KOPT-K1 (cell line): ENCODE results near the gene KRT12.

Experiments
- H3K27ac ChIP-seq: fragments of 200-600 bp; sonication (generic); 2 replicates; pipeline ENCODE4 v1.5.1; 2016; ENCODE audit warnings: antibody characterized with exemption, mild to moderate bottlenecking, low read depth, low read length; ENCODE audit not compliant: poor library complexity, severe bottlenecking
- H3K36me3 ChIP-seq: fragments of 200-600 bp; sonication (generic); 2 replicates; pipeline ENCODE4 v1.5.1; 2017; ENCODE audit warnings: antibody characterized with exemption, mild to moderate bottlenecking, low read length, moderate library complexity; ENCODE audit not compliant: insufficient read depth
- H3K9me3 ChIP-seq: fragments of 200-600 bp; sonication (generic); 2 replicates; pipeline ENCODE4 v1.5.1; 2017; ENCODE audit warnings: antibody characterized with exemption, low read length, mild to moderate bottlenecking; ENCODE audit not compliant: insufficient read depth, poor library complexity, severe bottlenecking

KRT12 gene

DNA sequence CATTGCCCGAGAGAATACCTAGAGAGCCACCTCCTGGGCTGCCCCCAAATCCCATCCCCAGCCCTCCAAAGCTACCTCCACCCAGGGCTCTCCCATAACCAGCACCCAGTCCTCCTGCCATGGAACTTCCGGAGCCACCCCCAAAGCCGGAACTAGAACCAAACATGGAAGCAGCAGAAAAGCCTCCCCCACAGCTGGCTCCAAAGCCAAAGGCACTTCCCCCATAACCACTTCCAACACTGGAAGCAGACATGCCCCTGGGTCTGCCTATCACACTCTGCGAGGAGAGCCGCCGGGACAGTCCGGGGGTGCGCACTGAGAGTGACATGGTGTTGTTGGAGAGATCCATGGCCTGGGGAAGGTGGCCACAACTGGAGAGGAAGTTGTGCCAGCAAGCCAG lies at the start of gene KRT12:
KRT12 (minus strand) TSS at position 386 of the 400 bp plus-strand sequence; CDS start at position 349, 37 bp downstream.
- Histone ChIP-seq H3K36me3 (no peaks in the 10 kb centered on the region), H3K9me3 (no peaks in the 10 kb centered on the region), H3K27ac (no peak within 1 kb of the TSS)

DNA sequence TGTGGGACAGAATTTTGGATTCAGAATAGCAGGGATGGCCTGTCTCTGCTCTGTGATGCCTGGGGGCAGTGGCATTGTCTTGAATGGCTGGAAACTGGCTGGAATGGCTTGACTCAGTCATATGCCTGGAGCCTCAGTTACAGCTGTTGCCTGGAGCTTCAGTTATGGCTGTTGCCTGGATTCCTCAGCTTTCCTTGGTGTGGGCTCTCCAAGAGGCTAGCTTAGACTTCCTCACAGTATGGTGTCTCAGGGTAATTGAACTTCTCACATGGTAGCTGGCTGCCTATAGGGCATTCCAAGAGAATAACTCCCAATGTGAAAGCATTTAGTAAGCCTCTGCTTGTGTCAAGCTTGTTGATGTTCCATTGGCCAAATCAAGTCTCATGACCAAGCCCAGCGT lies 49.3 kb upstream of the KRT12 start:
- H3K9me3 ChIP-seq = no peaks in the 10 kb centered on the region
- H3K27ac ChIP-seq = no peak overlapping the region
- no peaks in the 10 kb centered on the region for H3K36me3 ChIP-seq

GRCh38 chr17:40915721-40916256 lies 48.8 kb upstream of the KRT12 start:
- Histone ChIP-seq H3K9me3 (no peaks in the 10 kb centered on the region), H3K36me3 (no peaks in the 10 kb centered on the region), H3K27ac (no peak overlapping the region)

DNA sequence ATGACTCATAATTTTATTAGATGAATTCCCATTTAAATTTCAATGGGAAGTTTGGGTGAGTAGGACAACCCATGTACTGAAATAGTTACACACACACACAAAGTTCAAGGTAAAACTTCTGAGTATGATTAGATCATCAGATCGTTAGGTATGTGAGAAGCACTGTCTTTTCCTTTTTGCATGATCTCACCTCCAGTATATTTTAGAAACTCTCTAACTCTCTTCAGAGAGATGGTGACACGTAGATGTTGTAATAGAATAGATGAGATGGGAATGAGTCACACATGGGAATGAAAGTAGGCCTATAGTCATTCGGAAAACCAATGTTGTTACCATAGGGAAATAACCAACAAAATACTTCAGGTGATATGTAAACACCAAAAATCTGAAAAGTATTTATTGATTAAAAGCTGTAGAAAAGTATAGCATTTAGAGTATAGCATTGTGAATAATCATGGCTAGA lies 48.2 kb upstream of the KRT12 start:
- Histone ChIP-seq H3K27ac (no peak overlapping the region), H3K36me3 (no peaks in the 10 kb centered on the region), H3K9me3 (no peaks in the 10 kb centered on the region)

DNA sequence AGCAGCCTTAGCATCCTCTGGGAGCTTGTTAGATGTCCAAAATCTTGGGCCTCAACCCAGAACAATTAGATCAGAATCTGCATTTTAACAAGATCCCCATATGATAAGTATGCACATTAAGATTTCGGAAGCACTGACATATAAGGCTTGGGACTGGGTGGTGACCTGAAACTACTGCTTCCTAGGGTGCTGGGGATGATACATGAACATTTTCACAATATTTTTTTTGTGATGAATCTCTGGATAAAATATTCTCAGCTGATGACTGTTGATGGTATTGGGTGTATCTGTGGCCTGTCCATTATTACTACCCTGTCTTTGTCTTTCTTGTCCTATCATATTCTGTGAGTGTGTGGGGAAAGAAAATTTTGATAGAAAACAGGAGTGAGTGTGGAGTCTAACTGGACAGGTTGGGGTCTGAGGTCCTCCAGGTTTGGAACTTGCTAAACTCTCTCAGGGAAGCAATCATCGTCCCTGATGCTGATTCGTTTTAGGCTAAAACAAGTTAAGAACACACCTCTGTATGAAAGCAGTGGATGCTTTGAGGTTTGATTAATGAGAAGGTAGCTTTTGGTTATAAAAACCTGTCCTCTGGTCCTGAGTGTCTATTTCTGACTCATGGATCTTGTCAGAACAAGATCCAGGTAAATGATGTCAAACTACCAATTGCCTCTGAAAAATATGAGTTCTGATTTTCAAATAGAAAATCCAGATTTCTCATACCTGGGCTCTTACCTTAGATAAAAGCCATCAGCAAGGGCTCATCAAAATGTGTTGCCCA lies 47.2 kb upstream of the KRT12 start:
- H3K9me3 ChIP-seq = no peaks in the 10 kb centered on the region
- H3K36me3 ChIP-seq = no peaks in the 10 kb centered on the region
- no peak overlapping the region for H3K27ac ChIP-seq

DNA sequence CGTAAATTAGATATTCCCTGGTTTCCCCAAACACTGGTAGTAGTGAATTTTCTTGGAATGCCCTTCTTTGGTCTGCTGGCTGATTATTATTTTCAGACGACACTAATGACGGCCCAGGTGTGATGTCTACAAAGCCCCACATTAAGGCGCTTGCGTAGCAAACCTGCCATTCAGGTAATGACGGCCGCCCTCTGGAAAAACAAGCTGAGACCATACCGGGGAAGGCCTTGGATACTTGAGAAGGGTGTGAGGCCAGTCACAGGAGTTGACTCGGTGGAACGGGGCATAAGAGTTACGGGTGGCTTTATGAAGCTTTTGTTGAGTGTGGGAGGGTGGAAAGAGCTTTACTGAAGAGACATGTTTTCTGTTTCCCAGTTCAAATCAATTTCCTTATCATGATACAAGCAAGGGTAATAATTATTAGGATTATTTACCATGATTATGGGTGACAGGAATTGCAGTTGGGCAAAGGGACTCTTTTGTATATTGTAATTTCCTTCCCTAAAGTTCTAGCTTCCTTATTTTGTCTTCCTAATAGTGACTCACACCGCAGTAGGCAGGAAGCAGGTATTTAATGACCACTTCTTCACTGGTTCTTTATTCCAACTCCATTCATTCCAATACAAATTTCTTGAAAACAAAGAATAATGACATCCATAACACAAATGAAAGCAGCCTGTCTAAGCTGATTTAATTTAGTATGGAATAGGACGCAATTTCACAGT lies 45.6 kb upstream of the KRT12 start:
- Histone ChIP-seq H3K36me3 (no peaks in the 10 kb centered on the region), H3K27ac (no peak overlapping the region), H3K9me3 (no peaks in the 10 kb centered on the region)

DNA sequence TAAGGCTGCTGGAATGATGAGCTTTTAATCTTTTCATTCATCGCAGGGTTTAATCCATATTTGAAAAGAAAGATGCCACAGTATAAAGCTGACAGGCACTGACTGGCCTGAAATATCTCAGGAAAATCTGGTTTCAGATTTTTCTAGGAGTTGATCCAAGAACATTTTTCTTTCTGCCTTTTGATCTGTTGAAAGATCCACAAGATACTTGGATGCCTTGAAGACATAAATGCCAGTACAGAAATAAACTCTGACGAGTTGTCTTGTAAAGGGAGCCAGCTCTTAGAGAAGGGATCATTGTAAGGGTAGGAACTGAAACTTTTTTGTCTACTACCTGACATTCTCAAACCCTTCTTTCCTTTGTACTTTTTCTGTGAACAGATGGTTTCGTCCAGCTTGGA lies 43.4 kb upstream of the KRT12 start:
- Histone ChIP-seq H3K9me3 (no peaks in the 10 kb centered on the region), H3K27ac (no peak overlapping the region), H3K36me3 (no peaks in the 10 kb centered on the region)

GRCh38 chr17:40909755-40910154 lies 42.7 kb upstream of the KRT12 start:
- Histone ChIP-seq H3K27ac (no peak overlapping the region), H3K36me3 (no peaks in the 10 kb centered on the region), H3K9me3 (no peaks in the 10 kb centered on the region)

- Histone ChIP-seq H3K36me3 (no peaks in the 10 kb centered on the region), H3K27ac (no peak overlapping the region), H3K9me3 (no peaks in the 10 kb centered on the region)
These were observed 42.3 kb upstream of the KRT12 start for GRCh38 chr17:40909351-40909750.

DNA sequence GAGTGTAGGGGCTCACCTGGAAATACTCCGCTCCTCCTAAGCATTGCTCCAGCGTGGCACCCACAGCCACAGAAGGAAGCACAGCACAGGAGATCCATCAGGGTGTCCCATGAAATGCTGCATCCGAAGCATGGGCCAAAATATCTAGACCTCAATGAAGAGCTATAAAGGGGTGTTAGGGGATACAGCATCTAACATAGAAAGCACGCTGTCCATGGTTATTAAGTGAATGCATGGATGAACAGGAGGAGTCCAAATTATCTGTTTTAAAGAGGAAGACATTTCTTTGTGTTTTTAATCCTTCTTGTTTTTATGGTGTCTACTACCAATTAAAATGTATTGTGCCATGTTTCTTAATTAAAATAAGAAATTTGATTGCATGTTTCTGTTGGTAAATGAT lies 39.6 kb upstream of the KRT12 start:
- no peaks in the 10 kb centered on the region for H3K36me3 ChIP-seq
- H3K9me3 ChIP-seq = no peaks in the 10 kb centered on the region
- no peak overlapping the region for H3K27ac ChIP-seq

GRCh38 chr17:40905370-40905769 lies 38.3 kb upstream of the KRT12 start:
- Histone ChIP-seq H3K36me3 (no peaks in the 10 kb centered on the region), H3K27ac (no peak overlapping the region)

GRCh38 chr17:40903129-40903847 lies 36.3 kb upstream of the KRT12 start:
- Histone ChIP-seq H3K27ac (no peak overlapping the region), H3K36me3 (no peaks in the 10 kb centered on the region), H3K9me3 (no peaks in the 10 kb centered on the region)

More at GRCh38 chr17:40905370-40905769, 38.3 kb upstream of the KRT12 start:
- H3K9me3 ChIP-seq = no peaks in the 10 kb centered on the region

- Histone ChIP-seq H3K27ac (no peak overlapping the region), H3K36me3 (no peaks in the 10 kb centered on the region), H3K9me3 (no peaks in the 10 kb centered on the region)
These were observed 35.5 kb upstream of the KRT12 start for GRCh38 chr17:40902498-40902897.

DNA sequence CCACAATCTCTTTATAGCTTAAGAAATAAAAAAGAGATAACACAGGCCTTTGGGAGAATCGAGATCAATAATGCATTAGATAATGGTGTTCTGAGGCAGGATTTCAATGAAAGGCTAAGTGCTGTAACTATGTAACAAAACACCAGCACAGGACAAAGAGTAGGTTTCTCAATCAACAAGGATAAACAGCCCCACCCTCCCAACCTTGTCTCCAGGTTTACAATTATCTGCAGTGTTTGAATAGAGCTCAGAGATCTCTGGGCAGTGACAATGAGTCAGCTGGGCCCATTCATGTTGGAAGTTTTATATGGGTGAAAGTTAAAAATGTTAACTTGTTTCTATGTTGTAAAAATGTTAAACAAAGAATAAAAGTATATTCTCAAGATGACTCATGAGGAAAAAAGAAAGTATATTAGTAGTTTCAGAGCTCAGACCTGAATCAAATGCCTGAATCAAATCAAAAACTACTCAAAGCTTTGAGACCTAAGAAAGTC lies 35.0 kb upstream of the KRT12 start:
- Histone ChIP-seq H3K36me3 (no peaks in the 10 kb centered on the region), H3K9me3 (no peaks in the 10 kb centered on the region), H3K27ac (no peak overlapping the region)
